SK-N-MC (cell line): ENCODE results near the gene VAV1.
"Not testable (repeated sequence)": the region's sequence is repeated elsewhere in the genome, so short reads cannot be mapped to it uniquely, and the experiment has no call there.

Experiments used
- DNase-seq: peaks from one replicate; pipeline ENCODE4 v3.0.0-alpha.2; 2011; ENCODE audit warnings: low read depth, low spot score
- H3K27ac ChIP-seq: fragments of 200-600 bp; sonication (generic); 2 replicates; pipeline ENCODE4 v1.5.1; 2016; ENCODE audit warnings: mixed run types
- H3K36me3 ChIP-seq: fragments of 200-600 bp; sonication (generic); 2 replicates; pipeline ENCODE4 v1.6.1; 2017; ENCODE audit warnings: antibody characterized with exemption, low read length, mixed read lengths; ENCODE audit not compliant: insufficient read depth
- H3K4me3 ChIP-seq: fragments of 200-600 bp; sonication (generic); 2 replicates; pipeline ENCODE4 v1.5.1; 2016
- H3K9ac ChIP-seq: fragments of 200-600 bp; sonication (generic); 2 replicates; pipeline ENCODE4 v1.8.0; 2017; ENCODE audit warnings: mixed run types, mixed read lengths; ENCODE audit not compliant: insufficient read length
- H3K9me3 ChIP-seq: fragments of 200-600 bp; sonication (generic); 2 replicates; pipeline ENCODE4 v1.6.1; 2017; ENCODE audit warnings: low read depth, mild to moderate bottlenecking, antibody characterized with exemption, low read length, moderate library complexity, mixed read lengths
- EZH2 ChIP-seq: fragments of 200-600 bp; sonication (generic); IDR thresholded peaks from one replicate; pipeline ENCODE4 v1.6.1; 2017; ENCODE audit warnings: antibody characterized with exemption
- FOXP2 ChIP-seq: optimal IDR thresholded peaks from 2 replicates; pipeline ENCODE3; 2011; ENCODE audit warnings: mild to moderate bottlenecking, moderate library complexity; ENCODE audit not compliant: insufficient read depth; ENCODE audit errors: extremely low read length, control extremely low read depth
- POLR2AphosphoS5 ChIP-seq: IDR thresholded peaks from 2 replicates; pipeline ENCODE4 v1.6.1; 2012; ENCODE audit warnings: mild to moderate bottlenecking, low read depth, low read length, borderline replicate concordance

VAV1 gene

DNA sequence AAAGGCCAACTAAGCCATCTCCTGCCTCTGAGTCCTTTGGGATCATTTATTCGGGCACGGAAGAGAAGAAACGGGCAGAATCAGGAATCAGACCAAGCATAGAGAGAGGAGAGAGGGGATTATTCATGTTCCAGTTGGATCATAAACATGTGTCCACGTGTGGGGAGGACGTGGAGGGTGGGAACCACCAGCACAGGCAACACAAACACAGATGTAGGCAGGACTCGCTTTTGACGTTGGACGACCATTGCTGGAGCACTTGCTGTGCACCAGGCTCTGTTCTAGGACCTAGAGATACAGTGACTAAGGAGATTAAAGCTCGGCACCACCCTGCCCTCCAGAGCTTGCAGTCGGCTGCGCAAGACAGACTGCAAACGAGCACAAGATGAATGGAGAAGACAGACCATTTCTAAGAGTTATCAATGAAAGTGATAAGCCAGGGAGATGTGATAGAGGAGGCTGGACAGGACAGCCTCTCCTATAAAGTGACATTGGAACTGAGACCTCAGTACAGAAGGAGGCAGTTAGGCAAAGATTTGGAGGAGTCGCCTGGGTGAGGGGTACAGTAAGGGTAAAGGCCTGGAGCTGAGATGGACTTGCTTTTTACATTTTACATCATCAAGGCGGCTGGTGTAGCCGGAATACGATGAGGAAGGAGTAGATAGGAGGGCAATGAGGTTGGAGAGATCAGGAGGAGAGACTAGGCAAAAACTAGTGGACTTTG, 6.0 kb upstream of the VAV1 start:
- DNase-seq: no peak
- TF ChIP-seq FOXP2 (no peak), POLR2AphosphoS5 (no peak)
- no peaks in the 10 kb centered on the region for H3K36me3 ChIP-seq
- H3K27ac ChIP-seq: no peak overlapping the region
- H3K4me3 ChIP-seq: peak overlapping the region; percentile 59
- H3K9ac ChIP-seq: no peak overlapping the region
- H3K9me3 ChIP-seq: no peaks in the 10 kb centered on the region

DNA sequence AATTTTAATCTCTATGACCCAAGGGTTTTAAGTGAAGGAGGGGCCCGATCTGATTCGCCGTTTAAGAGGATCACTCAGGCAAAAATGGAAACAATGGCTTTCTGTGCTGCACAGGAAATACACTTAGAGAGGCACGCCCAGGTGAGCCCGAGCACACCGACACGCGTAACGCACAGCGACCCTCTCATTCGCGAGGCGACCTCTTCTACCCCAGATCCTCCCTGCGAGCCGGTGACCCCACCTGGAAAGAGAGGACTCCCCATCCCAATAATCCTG, 5.5 kb upstream of the VAV1 start:
- DNase-seq: no peak
- peak overlapping the region; percentile 59 for H3K4me3 ChIP-seq
- no peak overlapping the region for H3K27ac ChIP-seq

DNA sequence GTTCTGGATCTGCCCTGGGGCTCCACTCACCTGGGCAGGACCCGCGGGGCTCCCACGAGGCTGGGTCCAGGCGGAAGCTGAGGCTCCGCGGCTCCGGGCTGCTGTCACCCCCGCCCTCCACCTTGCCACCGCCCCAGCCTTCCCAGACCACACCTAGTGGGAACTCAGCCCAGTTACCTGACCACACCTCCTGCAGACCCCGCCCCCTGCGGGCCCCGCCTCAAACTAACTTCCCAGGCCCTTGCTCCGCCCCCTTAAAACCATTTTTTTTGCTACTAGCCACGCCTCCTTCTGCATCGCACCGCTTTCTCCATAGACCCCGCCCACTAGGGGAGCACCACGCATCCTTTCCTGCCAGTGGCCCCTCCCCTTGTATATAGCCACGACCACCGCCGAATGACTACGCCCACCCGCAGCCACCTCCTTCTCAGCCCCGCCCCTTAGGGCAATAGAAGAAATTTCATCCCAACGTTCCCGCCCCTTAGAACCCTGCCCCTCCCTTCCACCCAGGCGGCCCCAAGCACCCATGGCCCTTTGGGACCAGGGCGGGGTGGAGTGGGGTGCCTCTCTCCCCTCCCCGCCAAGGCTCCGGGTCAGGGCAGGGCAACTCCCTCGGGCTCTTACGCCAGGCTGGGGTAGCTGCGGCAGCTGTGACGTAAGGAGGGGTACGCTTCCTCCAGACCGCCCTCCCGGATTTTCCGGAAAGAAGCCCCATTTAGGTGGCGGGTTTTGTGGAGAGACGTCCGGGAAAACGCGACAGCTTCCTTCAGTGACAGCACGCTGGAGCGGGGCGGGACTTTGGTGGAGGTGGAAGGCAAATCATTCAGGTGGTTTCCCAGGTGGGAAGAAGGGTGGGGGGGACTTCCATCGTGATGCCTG, 4.9 kb upstream of the VAV1 start, which contains the start of gene SH2D3A:
Gene SH2D3A, minus strand, starts transcription at position 79 of the 879 bp plus-strand sequence. CDS start 3,687 bp downstream, outside the sequence.
- no peak within 1 kb of the TSS for H3K9ac ChIP-seq
- DNase-seq: peak; percentile 80
- TF ChIP-seq POLR2AphosphoS5 (no peak), FOXP2 (no peak), EZH2 (no peak)
- peak within 1 kb of the TSS; percentile 59 for H3K4me3 ChIP-seq
- H3K36me3 ChIP-seq: no peaks in the 10 kb centered on the region
- no peak within 1 kb of the TSS for H3K27ac ChIP-seq
- H3K9me3 ChIP-seq: no peaks in the 10 kb centered on the region

More for the DNA sequence above, 5.5 kb upstream of the VAV1 start:
- Histone ChIP-seq H3K9me3 (no peaks in the 10 kb centered on the region), H3K36me3 (no peaks in the 10 kb centered on the region), H3K9ac (no peak overlapping the region)
- no peak for TF ChIP-seq FOXP2

DNA sequence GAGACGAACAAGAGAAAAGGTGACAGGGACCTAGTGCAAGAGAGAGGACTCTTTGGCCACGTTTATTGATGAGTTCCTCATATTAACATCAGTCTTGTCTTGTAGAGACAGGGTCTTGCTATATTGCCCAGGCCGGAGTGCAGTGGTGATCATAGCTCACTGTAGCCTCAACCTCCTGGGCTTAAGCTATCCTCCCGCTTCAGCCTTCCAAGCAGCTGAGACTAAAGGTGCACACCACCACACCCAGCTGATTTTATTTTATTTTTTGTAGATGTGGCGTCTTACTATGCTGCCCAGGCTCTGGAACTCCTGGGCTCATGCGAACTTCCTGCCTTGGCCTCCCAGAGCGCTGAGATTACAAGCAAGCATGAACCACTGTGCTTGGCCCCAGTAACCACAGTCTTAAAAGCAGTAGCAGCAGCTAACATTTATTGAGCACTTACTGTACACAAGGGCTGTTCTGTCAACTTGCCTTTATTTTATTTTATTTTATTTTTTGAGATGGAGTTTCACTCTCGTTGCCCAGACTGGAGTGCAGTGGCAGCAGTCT, 4.2 kb upstream of the VAV1 start:
- no peaks in the 10 kb centered on the region for H3K9me3 ChIP-seq
- TF ChIP-seq POLR2AphosphoS5: no peak
- no peak for TF ChIP-seq EZH2
- no peak for TF ChIP-seq FOXP2
- H3K9ac ChIP-seq: no peak overlapping the region
- DNase-seq: no peak
- H3K4me3 ChIP-seq: no peak overlapping the region
- no peaks in the 10 kb centered on the region for H3K36me3 ChIP-seq
- no peak overlapping the region for H3K27ac ChIP-seq

DNA sequence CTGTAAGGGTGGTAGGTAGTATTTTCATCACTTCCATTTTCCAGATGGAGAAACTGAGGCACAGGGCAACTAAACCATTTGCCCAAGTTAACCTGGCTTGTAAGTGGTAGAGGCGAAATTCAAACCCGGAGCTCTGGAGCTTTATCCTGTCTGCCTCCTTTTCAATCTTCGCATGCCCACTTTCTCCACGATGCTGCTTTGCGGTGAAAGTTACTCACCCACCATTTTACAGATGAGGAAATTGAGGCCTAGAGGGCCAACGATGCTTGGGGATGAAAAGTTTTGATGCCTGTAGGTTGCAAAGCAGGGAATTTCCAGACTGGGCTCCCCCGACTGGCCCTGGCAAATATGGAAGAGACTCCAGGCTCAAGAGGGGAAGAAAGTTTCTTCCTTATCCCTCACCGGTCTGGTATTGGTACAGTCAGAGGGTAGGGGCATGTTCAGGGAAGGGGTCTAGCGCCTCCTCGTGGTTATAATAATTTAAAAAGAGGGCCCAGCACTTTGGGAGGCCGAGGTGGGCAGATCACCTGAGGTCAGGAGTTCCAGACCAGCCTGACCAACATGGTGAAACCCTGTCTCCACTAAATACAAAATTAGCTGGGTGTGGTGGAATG, 3.4 kb upstream of the VAV1 start:
- Histone ChIP-seq H3K4me3 (no peak overlapping the region), H3K9ac (no peak overlapping the region)
- no peak for DNase-seq

DNA sequence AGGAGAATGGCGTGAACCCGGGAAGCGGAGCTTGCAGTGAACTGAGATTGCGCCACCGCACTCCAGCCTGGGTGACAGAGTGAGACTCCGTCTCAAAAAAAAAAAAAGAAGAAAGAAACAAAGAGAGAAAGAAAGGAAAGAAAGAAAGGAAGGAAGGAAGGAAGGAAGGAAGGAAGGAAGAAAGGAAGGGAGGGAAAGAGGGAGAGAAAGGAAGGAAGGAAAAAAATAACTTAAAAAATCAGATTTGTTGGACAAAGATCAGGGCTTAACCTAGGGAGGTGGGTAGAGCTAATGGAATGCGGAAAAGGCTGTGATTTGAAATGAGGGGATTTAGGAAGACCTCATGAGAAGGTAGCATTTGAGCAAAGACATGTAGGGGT, 870 bp upstream of the VAV1 start:
- H3K9me3 ChIP-seq, H3K4me3 ChIP-seq, H3K36me3 ChIP-seq, DNase-seq, H3K9ac ChIP-seq: not testable (repeated sequence)
- peak overlapping the region; percentile 19; the same call in 1 of the 2 replicates for H3K27ac ChIP-seq

More for the DNA sequence above, 3.4 kb upstream of the VAV1 start:
- TF ChIP-seq POLR2AphosphoS5 (no peak), FOXP2 (no peak), EZH2 (no peak)
- H3K27ac ChIP-seq: no peak overlapping the region
- no peaks in the 10 kb centered on the region for H3K9me3 ChIP-seq
- H3K36me3 ChIP-seq: no peaks in the 10 kb centered on the region

DNA sequence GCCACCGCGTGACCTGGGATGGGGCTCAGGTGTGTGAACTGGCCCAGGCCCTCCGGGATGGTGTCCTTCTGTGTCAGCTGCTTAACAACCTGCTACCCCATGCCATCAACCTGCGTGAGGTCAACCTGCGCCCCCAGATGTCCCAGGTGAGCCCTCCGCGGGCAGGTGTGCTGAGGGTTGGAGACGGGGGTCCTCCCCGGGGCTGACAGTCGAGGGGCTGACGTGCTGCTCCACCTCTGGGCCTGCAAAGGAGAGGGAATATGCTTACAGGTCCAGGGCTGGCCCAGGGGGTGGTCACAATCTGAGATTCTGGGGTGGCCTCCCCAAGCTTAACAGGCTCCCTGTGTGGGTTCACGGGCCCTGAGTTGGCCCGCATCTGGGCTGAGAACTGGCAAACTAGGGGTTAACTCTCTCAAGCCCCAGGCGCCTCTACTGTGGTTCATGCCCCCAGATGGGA, 386 bp downstream of the VAV1 start:
- Histone ChIP-seq H3K4me3 (peak overlapping the region; percentile 71), H3K36me3 (no peaks in the 10 kb centered on the region), H3K27ac (peak overlapping the region; percentile 89), H3K9ac (no peak overlapping the region), H3K9me3 (no peaks in the 10 kb centered on the region)
- TF ChIP-seq POLR2AphosphoS5: no peak
- TF ChIP-seq FOXP2: no peak
- TF ChIP-seq EZH2: no peak
- DNase-seq: no peak

DNA sequence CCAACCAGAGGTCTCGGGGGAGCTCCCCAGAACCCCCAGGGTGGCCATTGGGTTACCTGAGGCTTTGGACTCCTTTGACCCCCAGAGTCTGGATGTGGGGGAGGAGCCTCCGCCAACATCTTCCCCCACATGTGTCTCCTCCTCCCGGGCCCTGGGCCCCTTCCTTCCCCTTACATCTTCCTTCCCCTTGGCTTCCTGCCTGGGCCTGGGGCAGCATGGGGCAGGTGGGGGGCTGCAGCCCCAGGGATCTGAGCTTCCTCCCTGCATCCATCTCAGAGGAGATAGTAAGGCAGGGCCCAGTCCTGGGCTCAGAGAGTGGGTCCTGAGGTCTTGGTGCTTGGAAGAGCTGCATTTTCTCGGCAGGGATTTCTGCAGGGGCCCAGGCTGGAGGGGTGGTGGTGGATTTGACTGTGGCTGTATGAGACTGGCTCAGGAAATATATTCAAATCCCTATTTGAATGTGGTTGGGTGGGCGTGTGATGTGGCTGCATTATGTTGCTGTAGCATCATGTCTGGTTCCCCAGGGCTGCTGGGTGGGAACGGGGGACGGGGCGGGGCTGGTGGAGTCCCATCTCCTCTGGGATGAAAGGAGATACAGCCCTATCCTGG, 919 bp downstream of the VAV1 start:
- Histone ChIP-seq H3K9ac (no peak overlapping the region), H3K36me3 (no peaks in the 10 kb centered on the region), H3K4me3 (peak overlapping the region; percentile 71), H3K9me3 (no peaks in the 10 kb centered on the region), H3K27ac (peak overlapping the region; percentile 89)
- peak; percentile 53 for DNase-seq
- no peak for TF ChIP-seq FOXP2
- TF ChIP-seq EZH2: no peak
- TF ChIP-seq POLR2AphosphoS5: peak; percentile 26; the same call in 1 of the 2 replicates
